C4-2B (cell line): Measurements from ENCODE around the gene ALDH1L2.

ENCODE experiments used
- ZFX ChIP-seq: fragments of 450-650 bp; IDR thresholded peaks from 2 replicates; pipeline ENCODE4 v1.6.1; 2017
- TF ChIP-seq, protein P1 (sequence below): fragments of 450-650 bp; conservative IDR thresholded peaks from 2 replicates; pipeline ENCODE4 v1.5.1; 2017; ENCODE audit warnings: mild to moderate bottlenecking

DNA sequence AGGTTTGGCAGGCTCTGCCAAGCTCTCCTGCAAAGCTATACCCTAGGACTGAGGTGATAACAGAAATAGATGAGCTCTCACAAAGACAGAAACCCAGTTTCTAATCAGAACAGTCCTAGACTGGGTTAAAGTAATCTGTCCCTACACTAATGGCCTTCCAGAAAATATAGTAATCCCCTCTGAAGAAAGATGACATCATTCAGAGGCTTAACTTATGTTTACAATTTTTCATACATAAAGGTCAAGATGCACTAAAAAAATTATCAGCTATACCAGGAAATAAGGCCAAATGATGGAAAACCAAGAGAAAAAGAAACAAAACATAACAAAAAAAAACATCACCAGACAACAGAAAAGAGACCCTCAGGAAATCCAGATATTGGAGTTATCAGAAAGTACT is 18.4 kb upstream of the ALDH1L2 start:
- TF ChIP-seq, protein P1, sequence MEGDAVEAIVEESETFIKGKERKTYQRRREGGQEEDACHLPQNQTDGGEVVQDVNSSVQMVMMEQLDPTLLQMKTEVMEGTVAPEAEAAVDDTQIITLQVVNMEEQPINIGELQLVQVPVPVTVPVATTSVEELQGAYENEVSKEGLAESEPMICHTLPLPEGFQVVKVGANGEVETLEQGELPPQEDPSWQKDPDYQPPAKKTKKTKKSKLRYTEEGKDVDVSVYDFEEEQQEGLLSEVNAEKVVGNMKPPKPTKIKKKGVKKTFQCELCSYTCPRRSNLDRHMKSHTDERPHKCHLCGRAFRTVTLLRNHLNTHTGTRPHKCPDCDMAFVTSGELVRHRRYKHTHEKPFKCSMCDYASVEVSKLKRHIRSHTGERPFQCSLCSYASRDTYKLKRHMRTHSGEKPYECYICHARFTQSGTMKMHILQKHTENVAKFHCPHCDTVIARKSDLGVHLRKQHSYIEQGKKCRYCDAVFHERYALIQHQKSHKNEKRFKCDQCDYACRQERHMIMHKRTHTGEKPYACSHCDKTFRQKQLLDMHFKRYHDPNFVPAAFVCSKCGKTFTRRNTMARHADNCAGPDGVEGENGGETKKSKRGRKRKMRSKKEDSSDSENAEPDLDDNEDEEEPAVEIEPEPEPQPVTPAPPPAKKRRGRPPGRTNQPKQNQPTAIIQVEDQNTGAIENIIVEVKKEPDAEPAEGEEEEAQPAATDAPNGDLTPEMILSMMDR = no peak
- TF ChIP-seq ZFX = no peak
